CD1c-positive myeloid dendritic cell (primary cell): Measurements from ENCODE around the gene ADAM8.
A peak's percentile ranks its signal among the peaks of the same experiment; 100 is the strongest.
"Not testable (repeated sequence)": the region's sequence is repeated elsewhere in the genome, so short reads cannot be mapped to it uniquely, and the experiment has no call there.

Source experiments
- DNase-seq: peaks from one replicate; pipeline ENCODE4 v3.0.0-alpha.2; 2016; ENCODE audit errors: extremely low spot score

The ADAM8 gene

DNA sequence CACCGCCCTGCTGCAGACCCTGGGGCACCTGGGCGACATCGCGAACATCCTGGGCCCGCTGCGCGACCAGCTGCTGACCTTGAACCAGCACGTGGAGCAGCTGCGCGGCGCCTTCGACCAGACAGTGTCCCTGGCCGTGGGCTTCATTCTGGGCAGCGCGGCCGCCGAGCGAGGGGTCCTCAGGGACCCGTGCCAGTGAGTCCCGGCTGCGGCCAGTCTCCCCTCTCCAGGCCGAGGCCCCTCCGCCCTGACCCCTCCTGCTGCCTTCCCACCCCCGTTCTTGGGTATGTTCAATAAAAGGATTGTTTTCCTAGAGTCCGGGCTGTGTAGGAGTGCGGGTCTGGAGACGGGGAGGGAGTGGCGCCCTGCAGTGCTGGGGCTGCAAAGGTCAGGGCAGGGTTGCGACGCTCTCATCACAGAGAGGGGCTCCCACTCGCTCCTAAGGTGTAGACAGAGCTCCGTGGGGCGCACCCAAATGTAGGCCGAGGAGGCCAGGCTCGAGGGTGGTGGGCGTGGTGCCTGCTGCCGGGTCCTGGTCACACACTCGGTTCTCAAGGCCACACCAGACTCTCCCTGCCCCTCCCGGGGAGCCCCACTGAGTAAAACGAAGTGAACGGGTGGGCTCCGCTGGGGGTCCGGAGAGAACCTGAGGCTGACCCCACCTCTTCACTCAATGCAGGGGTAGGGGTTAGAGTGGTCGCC lies 45.3 kb downstream of the ADAM8 start:
- no peak for DNase-seq

GRCh38 chr10:133230387-133231195 lies 46.1 kb downstream of the ADAM8 start:
- peak; percentile 81 for DNase-seq

DNA sequence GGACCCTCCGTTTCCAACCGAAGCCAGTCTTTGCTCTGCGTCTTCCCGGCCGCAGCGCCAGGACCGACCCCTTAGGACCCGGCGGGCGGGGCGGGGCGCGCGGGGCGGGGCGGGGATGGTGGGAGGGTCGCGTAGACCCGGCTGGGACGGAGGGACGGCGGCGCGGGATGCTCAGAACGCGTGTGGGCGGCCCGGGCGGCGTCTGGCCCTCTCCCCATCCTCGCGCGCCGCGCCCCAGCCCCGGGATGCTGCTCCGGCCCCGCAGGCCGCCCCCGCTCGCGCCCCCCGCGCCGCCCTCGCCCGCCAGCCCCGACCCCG lies 46.7 kb downstream of the ADAM8 start, which contains the start of gene UTF1:
UTF1 (plus strand) TSS at position 174 of the 318 bp plus-strand sequence; CDS start at position 246, 72 bp downstream.
- no peak for DNase-seq

GRCh38 chr10:133229265-133230043 lies 47.2 kb downstream of the ADAM8 start:
- peak; percentile 16 for DNase-seq

DNA sequence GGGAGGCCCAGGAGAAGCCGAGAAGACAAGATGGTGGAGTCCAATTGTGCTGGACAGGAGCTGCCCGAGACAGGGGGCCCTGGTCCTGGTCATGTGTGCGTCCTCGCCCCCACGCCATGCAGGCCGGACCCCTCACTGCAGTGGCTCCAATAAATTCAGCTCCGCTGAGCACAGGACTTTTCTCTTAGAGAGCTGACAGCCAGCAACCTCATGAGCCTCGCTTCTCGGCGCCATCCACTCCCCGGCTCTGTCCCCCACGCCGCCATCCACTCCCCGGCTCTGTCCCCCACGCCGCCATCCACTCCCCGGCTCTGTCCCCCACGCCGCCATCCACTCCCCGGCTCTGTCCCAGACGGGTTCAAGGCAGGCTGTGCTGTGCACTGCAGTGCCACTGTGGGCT lies 49.4 kb downstream of the ADAM8 start:
- DNase-seq = no peak

DNA sequence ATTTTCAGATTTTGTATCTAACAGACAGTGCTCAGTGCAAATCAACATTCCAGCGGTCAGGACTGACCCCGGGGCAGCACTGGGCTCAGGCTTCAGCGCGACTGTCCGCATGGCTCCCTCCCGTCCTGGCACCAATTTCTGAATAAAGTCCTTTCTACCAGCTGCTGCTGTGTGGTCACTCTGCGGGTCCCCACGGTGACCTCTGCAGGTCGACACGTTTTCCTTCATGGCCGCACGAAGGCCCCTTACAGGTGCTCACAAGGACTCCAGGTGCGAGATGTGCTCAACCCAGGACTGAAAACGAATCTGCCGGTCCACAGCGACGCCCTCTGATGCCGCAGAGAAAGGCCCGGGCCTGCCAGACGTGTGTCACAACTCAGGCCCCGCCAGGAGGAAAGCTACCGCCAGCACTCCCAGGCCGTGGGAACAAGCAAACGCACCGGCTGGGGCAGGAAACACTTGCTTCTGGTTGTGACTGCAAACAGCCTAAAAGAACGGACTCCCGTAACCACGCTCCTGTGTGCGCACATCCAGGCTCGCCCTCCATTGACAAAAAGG lies 50.3 kb downstream of the ADAM8 start:
- DNase-seq = peak; percentile 8

GRCh38 chr10:133225707-133226191 lies 50.9 kb downstream of the ADAM8 start:
- peak; percentile 28 for DNase-seq

GRCh38 chr10:133224756-133225372 lies 51.8 kb downstream of the ADAM8 start:
- no peak for DNase-seq

DNA sequence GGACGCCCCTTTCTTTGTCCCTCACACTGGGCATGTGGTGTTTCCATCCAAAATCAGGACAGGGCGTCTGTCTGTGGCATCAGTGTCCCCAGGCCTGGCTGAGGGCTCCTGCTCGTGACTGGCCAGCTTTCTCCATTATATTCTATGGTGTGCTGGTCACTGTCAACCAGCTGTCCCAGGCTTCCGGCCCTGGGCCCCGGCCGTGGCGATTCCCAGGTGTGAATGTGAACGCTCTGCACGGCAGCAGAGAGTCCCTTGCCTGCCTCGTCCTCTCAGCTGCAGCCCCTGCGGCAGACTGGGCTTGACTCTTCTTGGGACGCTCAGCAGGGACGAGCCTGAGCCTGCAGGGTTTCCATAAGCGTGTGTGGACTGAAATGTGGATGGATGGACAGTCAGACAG lies 52.6 kb downstream of the ADAM8 start:
- DNase-seq = no peak

- not testable (repeated sequence) for DNase-seq
These were observed 54.9 kb downstream of the ADAM8 start for GRCh38 chr10:133221756-133222155.

GRCh38 chr10:133221331-133221730 lies 55.3 kb downstream of the ADAM8 start:
- no peak for DNase-seq

DNA sequence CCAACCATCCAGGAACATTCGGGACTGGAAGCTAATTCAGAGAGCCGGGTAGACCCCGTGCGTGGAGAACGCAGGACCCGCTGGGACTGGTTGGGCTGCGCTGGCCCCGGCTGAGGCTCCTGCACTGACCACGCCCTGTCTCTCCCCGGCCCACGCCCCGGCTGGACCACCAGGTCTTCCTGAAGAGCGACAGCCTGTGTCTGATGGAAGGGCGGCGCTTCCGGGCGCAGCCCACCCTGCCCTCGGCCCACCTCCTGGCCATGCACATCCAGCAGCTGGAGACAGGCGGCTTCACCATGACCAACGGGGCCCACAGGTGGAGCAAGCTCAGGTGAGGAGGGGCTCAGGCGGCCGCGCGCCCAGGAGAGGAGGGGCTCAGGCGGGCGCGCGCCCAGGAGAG lies 56.9 kb downstream of the ADAM8 start:
- no peak for DNase-seq

- DNase-seq = no peak
These were observed 57.8 kb downstream of the ADAM8 start for GRCh38 chr10:133218891-133219290.

DNA sequence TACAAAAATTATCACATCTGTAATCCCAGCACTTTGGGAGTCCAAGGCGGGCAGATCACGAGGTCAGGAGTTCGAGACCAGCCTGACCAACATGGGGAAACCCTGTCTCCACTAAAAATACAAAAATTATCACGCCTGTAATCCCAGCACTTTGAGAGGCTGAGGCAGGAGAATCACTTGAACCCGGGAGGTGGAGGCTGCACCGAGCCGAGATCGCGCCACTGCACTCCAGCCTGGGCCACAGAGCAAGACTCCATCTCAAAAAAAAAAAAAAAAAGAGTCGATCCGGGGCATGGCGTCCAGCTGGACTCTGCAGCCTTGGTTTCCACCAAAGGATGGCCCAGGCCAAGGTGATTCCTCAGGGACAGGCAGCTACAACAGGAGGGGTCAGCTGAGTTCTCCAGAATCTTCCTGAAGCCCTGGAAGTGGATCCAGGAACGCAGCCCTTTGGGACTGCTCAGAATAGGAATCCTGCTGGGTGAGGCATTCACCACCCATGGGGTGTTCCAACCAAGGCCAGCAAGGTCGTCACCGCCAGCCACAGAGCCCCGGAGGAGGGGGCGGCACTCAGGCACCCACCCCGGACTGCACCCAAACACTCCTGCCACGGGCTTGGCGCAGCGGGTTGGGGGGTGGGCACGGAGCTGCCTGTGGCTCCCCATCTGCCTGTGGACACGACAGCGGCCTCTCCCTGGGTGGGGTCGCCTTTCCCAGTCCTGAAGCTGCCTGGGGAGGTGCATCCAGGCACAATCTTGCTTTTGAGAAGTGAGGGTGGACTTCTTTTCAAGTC lies 58.7 kb downstream of the ADAM8 start:
- DNase-seq = no peak

GRCh38 chr10:133216776-133217175 lies 59.9 kb downstream of the ADAM8 start:
- no peak for DNase-seq

GRCh38 chr10:133215586-133215985 lies 61.1 kb downstream of the ADAM8 start:
- DNase-seq = no peak

DNA sequence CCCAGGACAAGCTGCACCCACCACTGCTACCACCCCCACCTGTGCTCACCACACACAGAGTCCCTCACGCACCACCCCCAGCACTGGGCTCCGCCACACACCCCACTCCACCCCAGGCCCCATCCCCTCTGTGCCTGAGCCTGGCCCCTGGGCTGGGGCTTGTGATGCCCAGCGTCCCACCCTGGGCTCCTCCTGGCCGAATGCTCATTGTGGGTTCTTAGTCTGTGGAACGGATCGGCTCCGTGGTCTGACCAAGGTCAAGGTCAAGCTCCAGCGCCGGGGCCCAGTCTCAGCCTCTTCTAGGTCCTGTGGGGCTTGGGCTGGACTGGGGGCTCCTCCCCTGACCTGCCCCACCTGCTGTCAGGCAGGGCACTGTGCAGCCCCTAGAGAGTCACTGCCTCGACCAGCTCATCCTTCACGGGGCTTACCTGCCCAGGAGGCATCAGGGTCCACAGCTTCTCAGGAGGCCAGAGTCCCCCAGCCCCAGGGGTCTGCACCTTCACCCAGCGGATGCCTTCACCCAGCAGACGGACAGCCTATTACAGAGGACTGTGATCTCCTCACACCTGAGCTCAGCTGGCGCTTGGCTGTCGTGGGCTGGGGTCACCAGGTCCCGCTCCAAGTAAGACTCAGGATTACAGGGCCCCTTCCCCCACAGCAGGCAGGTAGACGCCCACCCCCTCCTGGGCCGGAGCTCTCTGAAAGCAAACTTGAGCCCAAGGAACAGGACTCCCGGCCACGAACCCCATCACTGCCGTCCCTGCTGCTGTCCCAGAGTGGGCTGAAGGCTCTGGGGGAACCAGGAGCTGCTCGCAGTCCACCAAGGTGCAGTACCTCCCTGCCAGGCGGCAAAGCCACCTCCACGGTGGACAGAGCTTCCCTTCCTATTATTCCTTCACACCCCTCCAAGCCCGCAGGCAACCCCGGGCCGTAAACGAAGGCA lies 61.9 kb downstream of the ADAM8 start:
- no peak for DNase-seq

DNA sequence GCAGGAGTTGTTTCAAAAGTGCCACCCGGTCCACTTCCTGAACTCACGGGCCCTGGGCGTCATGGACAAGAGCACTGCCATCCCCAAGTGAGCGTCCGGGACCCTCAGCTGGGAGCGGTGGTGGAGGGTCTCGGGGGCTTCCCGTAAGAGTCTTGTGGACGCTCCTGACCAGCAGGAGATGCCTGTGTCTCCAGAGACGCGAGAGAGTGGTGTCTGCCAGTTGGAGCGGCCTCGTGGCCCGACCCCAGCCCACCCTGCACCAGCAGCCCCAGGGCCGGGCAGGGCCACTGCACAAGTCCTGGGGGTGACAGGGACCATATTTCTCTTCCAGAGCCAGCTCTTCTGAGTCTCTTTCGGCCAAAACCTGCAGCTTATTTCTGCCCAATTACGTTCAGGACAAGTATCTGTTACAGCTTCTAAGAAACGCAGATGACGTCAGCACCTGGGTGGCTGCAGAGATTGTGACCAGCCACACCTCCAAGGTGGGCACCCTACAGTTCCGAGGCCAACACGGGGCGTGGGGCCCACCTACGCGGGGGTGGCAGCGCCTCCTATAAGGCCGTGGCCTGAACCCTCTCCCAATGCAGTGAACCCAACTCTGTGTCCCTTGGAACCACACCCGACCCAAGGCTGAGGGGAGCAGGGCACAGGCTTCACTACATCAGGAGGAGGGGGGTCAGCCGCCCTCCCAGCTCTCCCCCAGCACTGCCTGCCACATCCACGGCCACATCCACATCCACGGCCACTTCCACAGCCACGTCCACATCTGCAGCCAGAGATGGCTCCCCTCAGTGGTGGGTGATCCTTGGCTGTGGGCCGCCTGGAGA lies 62.8 kb downstream of the ADAM8 start:
- DNase-seq = no peak
